HG02884 (cell line): ENCODE data around the gene TFPI2.
"Not testable (repeated sequence)": the region's sequence is repeated elsewhere in the genome, so short reads cannot be mapped to it uniquely, and the experiment has no call there.

ENCODE experiments used
- ATAC-seq: cut with Tn5 transposase; IDR thresholded peaks from one replicate; pipeline ENCODE4 v1.9.1; 2021; ENCODE audit warnings: mild to moderate bottlenecking, moderate library complexity; ENCODE audit not compliant: unreplicated experiment

The TFPI2 gene

DNA sequence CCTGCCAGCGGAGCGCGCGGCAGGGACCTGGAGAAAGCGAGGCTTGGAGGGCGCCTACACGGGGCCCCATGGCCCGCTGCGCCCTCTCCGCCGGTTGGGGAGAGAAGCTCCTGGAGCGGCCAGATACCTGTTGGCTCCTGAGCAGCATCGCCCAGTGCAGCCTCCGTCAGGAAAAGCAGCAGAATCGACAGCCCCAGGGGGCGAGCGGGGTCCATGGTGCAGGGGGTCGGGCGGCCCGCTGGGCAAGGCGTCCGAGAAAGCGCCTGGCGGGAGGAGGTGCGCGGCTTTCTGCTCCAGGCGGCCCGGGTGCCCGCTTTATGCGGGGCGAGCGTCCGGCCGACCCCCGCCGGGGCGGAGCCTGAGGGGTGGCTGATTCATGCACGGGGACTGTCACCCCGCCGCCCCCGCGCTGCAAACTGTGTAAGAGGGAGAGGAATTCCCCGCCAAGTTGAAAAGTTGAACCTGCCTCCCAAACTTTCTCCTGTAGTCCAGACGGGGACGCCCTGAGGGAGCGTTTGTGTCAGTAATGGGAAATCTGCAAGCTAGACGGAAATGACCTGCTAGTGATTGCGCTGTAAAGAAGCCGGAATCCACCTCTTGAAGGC lies at the start of gene TFPI2:
Gene TFPI2 (minus strand): TSS at position 290 of the 605 bp plus-strand sequence. CDS start 75 bp downstream, at position 215.
- peak; percentile 48 for ATAC-seq

DNA sequence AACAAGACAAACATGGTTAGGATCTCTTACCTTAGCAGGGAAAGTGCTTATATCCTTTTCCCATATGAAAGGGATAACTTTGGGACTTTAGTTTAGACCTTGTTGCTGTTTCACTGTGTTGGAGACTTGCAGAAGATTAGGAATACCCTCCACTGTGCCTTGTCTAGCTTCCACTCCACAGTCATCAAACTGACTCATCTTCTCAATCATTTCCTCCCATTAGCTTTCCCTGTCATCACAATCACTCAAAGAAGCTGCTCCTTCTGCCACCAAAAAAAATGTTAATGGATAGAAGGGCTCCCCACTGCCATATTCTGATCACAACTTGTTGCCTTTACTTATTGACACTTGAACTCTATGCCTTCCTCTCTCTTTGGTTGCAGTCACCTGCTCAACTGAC lies 47.7 kb upstream of the TFPI2 start:
- ATAC-seq: no peak

GRCh38 chr7:93937818-93938217 lies 47.3 kb upstream of the TFPI2 start:
- no peak for ATAC-seq

- ATAC-seq: no peak
These were observed 44.5 kb upstream of the TFPI2 start for GRCh38 chr7:93935102-93935501.

DNA sequence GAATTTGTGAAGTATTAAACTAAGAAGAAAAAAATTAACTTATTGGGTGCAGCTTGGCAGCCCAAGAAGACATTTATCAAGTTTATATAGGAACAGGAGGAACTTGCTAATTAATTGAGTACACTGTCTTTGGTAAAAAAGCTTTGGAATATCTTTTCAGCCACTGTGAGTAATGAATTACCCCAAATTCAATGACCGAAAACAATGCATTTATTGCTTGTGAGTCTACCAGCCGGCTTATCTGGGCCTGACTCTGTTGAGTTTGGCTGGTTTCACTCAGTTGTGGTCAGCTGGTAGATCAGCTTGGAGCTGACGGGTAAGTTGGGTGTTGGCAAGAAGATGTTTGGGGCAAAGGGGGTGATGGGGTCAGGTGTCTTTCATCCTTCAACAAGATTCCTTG lies 42.6 kb upstream of the TFPI2 start:
- no peak for ATAC-seq

- ATAC-seq: no peak
These were observed 41.1 kb upstream of the TFPI2 start for GRCh38 chr7:93931655-93932054.

DNA sequence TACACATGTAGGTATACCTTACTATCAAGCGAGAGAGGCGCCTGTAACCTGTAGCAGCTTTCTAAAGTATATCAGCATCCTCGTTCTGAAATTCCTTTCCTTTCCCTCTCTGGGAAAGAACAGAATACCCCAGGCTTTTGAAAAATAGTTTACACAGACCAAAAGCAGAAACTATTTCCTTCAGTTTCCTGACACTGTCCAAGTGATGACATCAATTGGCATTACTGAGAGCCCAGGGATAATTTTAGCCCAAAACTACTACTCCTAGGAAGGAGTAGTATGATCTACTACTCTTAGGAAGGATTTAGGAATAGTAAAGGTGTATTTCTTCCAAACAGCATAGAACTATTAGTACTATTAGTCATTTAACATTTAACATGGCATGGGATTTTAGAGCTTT lies 37.0 kb upstream of the TFPI2 start:
- ATAC-seq: no peak

GRCh38 chr7:93926800-93927199 lies 36.2 kb upstream of the TFPI2 start:
- ATAC-seq: no peak

DNA sequence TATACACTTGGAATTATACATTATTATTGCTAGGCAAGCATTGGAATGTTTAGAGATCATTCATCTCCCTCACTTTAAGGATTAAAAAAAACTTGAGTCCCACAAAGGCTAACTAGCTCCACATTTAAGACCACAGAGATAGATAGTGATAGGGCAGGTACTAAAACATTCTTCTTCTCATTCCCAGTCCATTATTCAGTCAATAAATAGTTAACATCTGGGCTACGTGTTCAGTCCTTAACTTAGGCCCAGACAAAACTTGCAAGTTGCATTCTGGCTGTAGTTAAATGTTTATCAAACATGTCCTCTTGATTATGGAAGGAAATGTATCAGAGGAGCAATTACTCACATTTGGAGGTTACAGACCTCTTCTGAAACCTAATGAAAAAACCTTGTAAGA lies 33.4 kb upstream of the TFPI2 start:
- no peak for ATAC-seq

DNA sequence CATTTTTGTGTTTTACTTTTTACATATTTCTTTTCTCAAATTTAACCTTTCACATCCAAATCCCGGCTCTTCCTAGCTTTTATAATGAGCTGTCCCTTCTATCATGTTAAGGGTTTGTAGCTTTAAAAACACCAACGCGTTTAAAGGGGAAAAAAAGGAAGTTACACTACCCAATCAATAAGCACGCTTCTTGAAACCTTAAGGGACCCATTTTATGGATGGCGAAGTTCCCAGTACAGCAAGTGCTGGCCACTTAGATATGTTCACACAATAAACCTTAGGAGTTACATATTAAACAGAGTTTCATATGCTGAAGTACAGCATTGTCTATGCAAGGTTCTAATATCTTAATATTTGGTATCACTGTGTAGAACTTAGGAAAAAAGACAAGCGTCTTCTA lies 32.7 kb upstream of the TFPI2 start:
- no peak for ATAC-seq

GRCh38 chr7:93921607-93922566 lies 31.3 kb upstream of the TFPI2 start, which contains the start of gene GNG11:
TSS of gene GNG11 (plus strand) at chr7:93921735. CDS start at chr7:93922138, 403 bp downstream.
- peak; percentile 93 for ATAC-seq

GRCh38 chr7:93921186-93921585 lies 30.6 kb upstream of the TFPI2 start:
- no peak for ATAC-seq

- no peak for ATAC-seq
These were observed 30.1 kb upstream of the TFPI2 start for GRCh38 chr7:93920496-93921182.

DNA sequence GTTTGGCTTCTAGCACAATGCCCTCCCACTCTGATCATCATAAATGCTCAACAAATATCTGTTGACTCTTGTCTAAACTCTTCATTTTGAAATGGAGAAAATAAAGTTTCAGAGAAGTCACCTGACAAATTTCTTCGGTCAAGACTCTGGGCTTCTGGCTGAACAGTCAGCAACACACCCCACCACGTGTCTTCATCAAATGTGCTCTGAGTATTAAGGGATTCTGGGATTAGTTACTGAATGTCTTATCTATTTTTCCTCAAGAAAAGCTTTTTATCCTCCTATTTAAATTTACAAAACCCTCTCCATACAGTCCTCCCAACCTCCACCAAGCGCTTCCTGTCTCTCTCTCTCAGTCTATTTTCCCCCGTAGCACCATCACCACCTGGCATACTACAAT lies 25.8 kb upstream of the TFPI2 start:
- ATAC-seq: peak; percentile 8

DNA sequence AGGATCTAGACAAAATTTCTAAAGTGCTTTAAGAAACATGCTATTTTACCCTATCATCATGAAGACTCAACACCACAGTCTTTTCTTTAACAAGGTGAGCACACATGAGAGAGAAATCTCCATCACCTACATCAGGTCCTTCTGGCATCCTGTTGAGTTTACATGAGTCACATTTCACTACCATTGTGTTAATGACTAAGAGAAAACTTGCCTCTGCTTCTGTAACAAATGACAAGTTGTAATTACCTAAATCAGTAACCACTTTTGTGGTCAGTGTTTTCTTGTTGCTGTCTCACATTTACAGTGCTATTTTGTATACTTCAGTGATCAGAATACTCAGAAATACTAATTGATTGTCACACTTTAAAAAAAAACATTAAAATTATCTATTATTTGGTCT lies 25.3 kb upstream of the TFPI2 start:
- peak; percentile 63 for ATAC-seq

GRCh38 chr7:93915206-93915842 lies 24.8 kb upstream of the TFPI2 start:
- not testable (repeated sequence) for ATAC-seq

- no peak for ATAC-seq
These were observed 24.1 kb upstream of the TFPI2 start for GRCh38 chr7:93914581-93915066.

DNA sequence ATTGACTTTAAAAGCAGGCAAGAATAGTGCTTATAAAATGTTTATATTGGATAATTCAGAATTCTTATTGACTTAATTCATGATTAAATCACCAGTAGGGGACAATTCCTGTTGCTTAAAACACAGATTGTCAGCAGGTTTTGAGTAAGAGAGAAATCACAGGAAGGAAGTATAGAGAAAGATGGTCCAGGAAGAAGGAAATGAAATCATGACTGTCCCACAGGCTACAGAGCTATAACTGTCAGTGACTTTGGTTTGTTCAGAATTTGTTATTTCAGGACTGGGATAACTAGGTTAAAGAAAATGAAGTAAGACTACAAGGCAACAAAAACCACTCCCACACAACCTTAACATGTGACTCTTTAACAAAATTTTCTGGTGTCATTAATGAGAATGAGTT lies 22.6 kb upstream of the TFPI2 start:
- no peak for ATAC-seq

GRCh38 chr7:93911661-93912060 lies 21.1 kb upstream of the TFPI2 start:
- ATAC-seq: peak; percentile 47

DNA sequence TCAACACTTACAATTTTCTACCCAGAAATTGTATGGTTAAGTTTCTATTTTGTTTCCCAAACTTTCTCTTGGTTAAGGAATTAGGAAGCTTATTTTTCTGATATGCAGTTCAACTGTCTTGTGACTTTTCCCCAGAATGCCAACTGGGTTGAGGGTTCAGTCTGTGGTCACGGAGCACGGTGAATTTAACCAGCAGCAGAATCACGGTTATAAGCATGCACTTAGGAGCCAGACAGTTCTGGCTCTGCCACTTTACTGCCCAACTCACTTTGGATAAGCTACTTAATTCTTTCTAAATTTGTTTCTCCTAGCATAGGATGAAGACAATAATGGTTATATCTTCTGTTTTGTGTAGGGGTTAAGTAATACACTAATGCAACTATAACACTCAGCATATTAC lies 20.7 kb upstream of the TFPI2 start:
- not testable (repeated sequence) for ATAC-seq
